T-cell (primary cell): ENCODE measurements around the gene HYDIN. TPM values are rescaled to one million over a fixed set of nuclear protein-coding genes. Genes with fewer than 3 reads are reported as not detected.

Experiments
- ATAC-seq, 4 experiments: fragments of 200-7000 bp in 3 of 4; fragments of 150-1000 bp in 1 of 4; cut with Tn5 transposase; replicated peaks in 1 of 4; 1 replicate in 3 of 4; 2 replicates in 1 of 4; pipeline ENCODE4 v1.10.0; 2021; ENCODE audit warnings: moderate library complexity in 3 of 4, mild to moderate bottlenecking in 2 of 4, moderate number of reproducible peaks in 1 of 4
- CTCF ChIA-PET, 2 donors: fragments of 300-600 bp; sonication (Branson Sonifier 250); formaldehyde crosslinking; loops; one replicate each; lab custom pipeline; 2022; ENCODE audit warnings: antibody characterized with exemption in 2 of 2; lab: Charles Lee
- POLR2A ChIA-PET, 2 donors: fragments of 300-600 bp; sonication (Branson Sonifier 250); formaldehyde crosslinking; loops; one replicate each; lab custom pipeline; 2022; ENCODE audit warnings: antibody characterized with exemption in 2 of 2; lab: Charles Lee
- DNase-seq, 35 experiments: peaks; one replicate each; pipeline versions ENCODE4 v3.0.0 to v3.0.0-alpha.2; 2013 to 2023
- H3K27ac ChIP-seq: one replicate; pipeline ENCODE4 v1.5.1; 2013; ENCODE audit warnings: low read length
- H3K27me3 ChIP-seq, 2 experiments: replicated peaks in 1 of 2; 1 replicate in 1 of 2; 2 replicates in 1 of 2; pipeline versions ENCODE4 v1.6.1 to v1.7.0; 2013; ENCODE audit warnings: low read length in 1 of 2, mixed read lengths in 1 of 2; ENCODE audit not compliant: control insufficient read depth in 2 of 2, insufficient read depth in 2 of 2; ENCODE audit errors: extremely low read depth in 1 of 2
- H3K36me3 ChIP-seq, 2 donors: 1 replicate in 1 of 2; 2 replicates in 1 of 2; pipeline versions ENCODE4 v1.6.1 to v1.7.0; 2013; ENCODE audit warnings: low read length in 1 of 2; ENCODE audit not compliant: control insufficient read depth in 2 of 2, insufficient read depth in 1 of 2; ENCODE audit errors: extremely low read depth in 1 of 2
- H3K4me1 ChIP-seq, 2 experiments: 1 replicate in 1 of 2; 2 replicates in 1 of 2; pipeline versions ENCODE4 v1.6.1 to v1.7.0; 2013; ENCODE audit warnings: low read length in 2 of 2, mixed read lengths in 1 of 2; ENCODE audit not compliant: insufficient read depth in 2 of 2, control insufficient read depth in 1 of 2; ENCODE audit errors: extremely low read depth in 1 of 2
- H3K4me3 ChIP-seq, 2 donors: 1 replicate in 1 of 2; 2 replicates in 1 of 2; pipeline versions ENCODE4 v1.5.1 to v1.7.0; 2013; ENCODE audit warnings: mild to moderate bottlenecking in 2 of 2, low read length in 1 of 2, moderate library complexity in 1 of 2; ENCODE audit not compliant: control insufficient read depth in 1 of 2; ENCODE audit errors: extremely low read depth in 1 of 2
- H3K9me3 ChIP-seq: 2 replicates; pipeline ENCODE4 v1.7.0; 2013
- H3K27ac Mint-ChIP-seq, 2 donors: one replicate each; pipeline ENCODE4 v1.8.0; 2020 to 2021; ENCODE audit warnings: mild to moderate bottlenecking in 2 of 2, mixed read lengths in 2 of 2
- H3K27me3 Mint-ChIP-seq, 2 donors: one replicate each; pipeline ENCODE4 v1.8.0; 2021 to 2022; ENCODE audit warnings: mixed read lengths in 2 of 2
- H3K36me3 Mint-ChIP-seq: one replicate; pipeline ENCODE4 v1.8.0; 2021; ENCODE audit warnings: mixed read lengths
- H3K4me1 Mint-ChIP-seq, 3 donors: one replicate each; pipeline ENCODE4 v1.8.0; 2020 to 2022; ENCODE audit warnings: mixed read lengths in 3 of 3, mild to moderate bottlenecking in 1 of 3
- H3K4me3 Mint-ChIP-seq, 3 donors: one replicate each; pipeline ENCODE4 v1.8.0; 2020 to 2022; ENCODE audit warnings: mild to moderate bottlenecking in 3 of 3, mixed read lengths in 3 of 3, moderate library complexity in 3 of 3
- H3K9me3 Mint-ChIP-seq, 3 donors: one replicate each; pipeline ENCODE4 v1.8.0; 2020 to 2022; ENCODE audit warnings: mixed read lengths in 3 of 3
- WGBS: methylation state at CpG from one replicate; pipeline ENCODE4 v1.1.5; 2013; ENCODE audit warnings: missing lambda C conversion rate; ENCODE audit not compliant: insufficient coverage; 5-methylcytosine and 5-hydroxymethylcytosine counted together
- total RNA-seq, 35 experiments: library from RNA in 6 of 35; stranded (reverse) in 6 of 35; fragments of 120-200 nt in 1 of 35; gene quantifications; one replicate each; pipeline versions ENCODE4 v1.2.1 to v1.2.4 and lab custom pipeline; 2013 to 2026

HYDIN gene
- total RNA-seq, 5 donors from 2014 or later (not counting 1 experiment from before 2014, with no cell fraction given): 0.41 to 1.2 (median 0.73) TPM; not detected in 2

DNA sequence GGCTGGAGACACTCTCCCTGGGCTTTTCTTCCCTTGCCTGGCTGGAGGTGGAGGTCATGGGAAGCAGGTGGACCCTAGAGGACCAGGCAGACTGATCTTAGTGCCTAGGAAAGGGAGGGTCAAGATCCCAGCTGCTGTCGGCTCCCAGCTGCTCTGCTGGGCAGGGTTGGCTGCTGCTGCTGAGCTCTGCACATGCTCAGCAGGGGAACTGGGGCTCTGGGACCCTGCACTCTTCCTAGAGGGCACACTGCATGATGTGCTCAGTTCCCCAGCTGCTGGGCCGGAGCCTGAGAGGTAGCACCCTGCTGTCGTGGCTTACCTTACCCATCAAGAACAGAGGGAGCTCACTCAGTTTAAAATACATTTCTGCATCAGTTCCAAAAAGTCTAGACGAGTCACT is 463.9 kb downstream of the HYDIN start:
- POLR2A ChIA-PET: no interaction called here
- ATAC-seq (no peak), DNase-seq (no peak)
- H3K36me3 Mint-ChIP-seq: peaks cover 34% of the 10 kb centered on the region
- H3K4me1 Mint-ChIP-seq: no peaks in the 10 kb centered on the region
- no peaks in the 10 kb centered on the region for H3K9me3 Mint-ChIP-seq
- Histone ChIP-seq H3K27me3 (no peaks in the 10 kb centered on the region), H3K27ac (no peak overlapping the region), H3K9me3 (no peaks in the 10 kb centered on the region), H3K4me3 (no peak overlapping the region), H3K36me3 (peaks cover 11 to 57% of the 10 kb centered on the region in 2 donors), H3K4me1 (no peaks in the 10 kb centered on the region)
- H3K27ac Mint-ChIP-seq: no peak overlapping the region
- 93% methylated on average over 4 of the region's 4 CpGs for WGBS
- CTCF ChIA-PET: interaction anchor here in 1 of 2 donors (1.4 kb wide), 1 partner anchor 13 kb away, joined by 5 read pairs; no protein-coding TSS in a partner anchor
- no peaks in the 10 kb centered on the region for H3K27me3 Mint-ChIP-seq
- H3K4me3 Mint-ChIP-seq: no peak overlapping the region

DNA sequence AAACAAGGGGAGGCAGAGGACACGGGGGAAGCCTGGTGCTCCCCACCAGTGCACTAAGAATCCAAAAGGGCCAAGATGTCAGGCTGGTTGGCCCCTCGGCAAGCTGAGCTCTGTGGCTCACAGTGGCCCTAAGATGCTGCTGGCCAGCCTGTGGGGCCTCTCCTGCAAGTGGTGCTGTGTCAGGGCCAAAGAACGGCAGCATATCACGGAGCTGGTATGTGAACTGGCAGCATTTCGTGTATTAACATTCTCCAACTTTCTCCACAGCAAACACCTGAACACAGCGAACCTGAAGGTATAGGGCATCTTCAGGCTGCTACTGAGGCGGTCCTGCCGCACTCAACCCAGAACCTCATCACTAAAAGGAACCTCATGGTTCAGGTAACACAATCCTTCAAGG is 464.3 kb downstream of the HYDIN start:
- no peaks in the 10 kb centered on the region for H3K9me3 Mint-ChIP-seq
- peaks cover 32% of the 10 kb centered on the region for H3K36me3 Mint-ChIP-seq
- H3K27me3 Mint-ChIP-seq: no peaks in the 10 kb centered on the region
- no peaks in the 10 kb centered on the region for H3K4me1 Mint-ChIP-seq
- H3K27ac Mint-ChIP-seq: no peak overlapping the region
- H3K27ac ChIP-seq: no peak overlapping the region
- no peaks in the 10 kb centered on the region for H3K9me3 ChIP-seq
- no peaks in the 10 kb centered on the region for H3K27me3 ChIP-seq
- no peak for ATAC-seq
- no peaks in the 10 kb centered on the region for H3K4me1 ChIP-seq
- no peak overlapping the region for H3K4me3 ChIP-seq
- H3K36me3 ChIP-seq: peaks cover 11 to 59% of the 10 kb centered on the region in 2 donors
- ChIA-PET POLR2A (no interaction called here), CTCF (interaction anchor here in 1 of 2 donors (0.6 kb wide), 1 partner anchor 940 kb away, joined by 4 read pairs; no protein-coding TSS in a partner anchor)
- DNase-seq: no peak
- 100% methylated on average over 4 of the region's 8 CpGs for WGBS
- H3K4me3 Mint-ChIP-seq: no peak overlapping the region

DNA sequence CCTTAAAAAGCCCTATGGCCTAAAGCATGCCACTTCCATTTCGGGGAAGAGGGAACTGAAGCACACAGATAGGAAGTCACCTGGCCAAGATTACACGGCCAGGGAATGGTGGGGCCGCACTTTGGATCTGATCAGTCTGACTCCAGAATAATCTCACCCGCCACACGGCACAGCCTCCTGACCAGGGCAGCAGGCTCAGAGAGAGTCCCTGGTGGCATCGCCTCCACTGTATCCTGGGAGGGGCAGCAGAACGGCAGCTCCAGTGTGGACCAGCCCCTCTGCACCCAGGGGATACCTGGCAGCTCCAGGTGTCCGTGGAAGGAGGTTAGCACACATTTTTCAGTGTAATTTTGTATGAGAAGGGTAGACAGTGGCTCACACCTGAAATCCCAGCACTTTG is 465.0 kb downstream of the HYDIN start:
- Histone ChIP-seq H3K4me3 (no peak overlapping the region), H3K9me3 (no peaks in the 10 kb centered on the region), H3K36me3 (peaks cover 11 to 57% of the 10 kb centered on the region in 2 donors), H3K4me1 (no peaks in the 10 kb centered on the region), H3K27ac (no peak overlapping the region), H3K27me3 (no peaks in the 10 kb centered on the region)
- no peak for DNase-seq
- ATAC-seq: no peak
- Mint-ChIP-seq H3K36me3 (peaks cover 34% of the 10 kb centered on the region), H3K27ac (no peak overlapping the region), H3K9me3 (no peaks in the 10 kb centered on the region), H3K4me3 (no peak overlapping the region), H3K27me3 (no peaks in the 10 kb centered on the region), H3K4me1 (no peaks in the 10 kb centered on the region)
- CTCF ChIA-PET: interaction anchor here in 1 of 2 donors (0.6 kb wide), 1 partner anchor 939 kb away, joined by 4 read pairs; no protein-coding TSS in a partner anchor
- 95% methylated on average over 8 of the region's 8 CpGs for WGBS
- POLR2A ChIA-PET: no interaction called here

DNA sequence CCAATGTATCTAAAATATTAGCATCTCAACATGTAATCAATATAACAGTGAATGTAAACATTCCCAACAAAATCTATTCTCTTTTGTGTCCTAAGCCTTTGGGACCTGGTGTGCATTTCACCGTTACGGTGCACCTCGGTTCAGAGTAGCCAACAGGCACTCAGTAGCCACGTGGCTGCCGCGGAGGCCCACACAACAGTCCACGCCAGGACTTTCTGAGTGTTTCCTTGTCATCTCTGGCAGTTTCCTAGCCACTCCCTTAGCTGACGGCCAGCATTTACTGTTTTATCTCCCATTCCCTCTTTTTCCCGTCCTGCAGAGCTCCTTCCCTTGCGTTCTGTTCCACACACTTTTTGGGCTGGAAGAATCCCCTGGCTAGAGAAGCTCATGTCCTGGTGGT is 465.9 kb downstream of the HYDIN start:
- H3K4me3 ChIP-seq: no peak overlapping the region
- H3K4me1 Mint-ChIP-seq: no peaks in the 10 kb centered on the region
- H3K9me3 ChIP-seq: no peaks in the 10 kb centered on the region
- H3K27me3 ChIP-seq: no peaks in the 10 kb centered on the region
- ATAC-seq (no peak), DNase-seq (no peak)
- H3K27ac Mint-ChIP-seq: no peak overlapping the region
- ChIA-PET POLR2A (no interaction called here), CTCF (no interaction called here)
- no peaks in the 10 kb centered on the region for H3K4me1 ChIP-seq
- no peak overlapping the region for H3K4me3 Mint-ChIP-seq
- no peaks in the 10 kb centered on the region for H3K27me3 Mint-ChIP-seq
- H3K9me3 Mint-ChIP-seq: no peaks in the 10 kb centered on the region
- 93% methylated on average over 9 of the region's 10 CpGs for WGBS
- H3K36me3 Mint-ChIP-seq: peaks cover 31% of the 10 kb centered on the region
- no peak overlapping the region for H3K27ac ChIP-seq
- H3K36me3 ChIP-seq: peaks cover 15 to 54% of the 10 kb centered on the region in 2 donors

DNA sequence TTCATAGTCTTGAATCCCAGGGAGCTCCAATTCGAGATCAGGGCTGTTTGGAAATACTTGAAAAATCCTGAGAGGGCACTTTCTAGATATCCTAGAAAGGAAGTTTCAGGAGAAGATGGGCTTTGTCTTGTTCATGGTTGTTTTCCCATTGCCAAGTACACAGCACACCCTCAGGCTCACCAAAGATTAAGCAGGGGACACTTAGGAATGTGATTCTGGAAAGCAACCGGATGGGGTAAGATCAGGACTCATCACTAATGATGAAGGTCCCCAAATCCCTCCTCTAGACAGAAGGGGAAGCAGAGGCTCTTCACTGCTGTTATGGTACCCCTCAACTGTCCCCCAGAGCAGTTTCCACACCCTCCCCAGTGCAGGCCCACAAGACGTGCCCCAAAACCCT is 470.3 kb downstream of the HYDIN start:
- ChIA-PET CTCF (no interaction called here), POLR2A (no interaction called here)
- Histone ChIP-seq H3K9me3 (no peaks in the 10 kb centered on the region), H3K36me3 (peaks cover 22 to 67% of the 10 kb centered on the region in 2 donors), H3K27ac (no peak overlapping the region), H3K27me3 (no peaks in the 10 kb centered on the region), H3K4me3 (no peak overlapping the region), H3K4me1 (no peaks in the 10 kb centered on the region)
- no peaks in the 10 kb centered on the region for H3K27me3 Mint-ChIP-seq
- no peaks in the 10 kb centered on the region for H3K9me3 Mint-ChIP-seq
- H3K36me3 Mint-ChIP-seq: peaks cover 50% of the 10 kb centered on the region
- DNase-seq (no peak), ATAC-seq (no peak)
- WGBS: 87% methylated on average over 2 of the region's 3 CpGs
- H3K27ac Mint-ChIP-seq: no peak overlapping the region
- no peaks in the 10 kb centered on the region for H3K4me1 Mint-ChIP-seq
- no peak overlapping the region for H3K4me3 Mint-ChIP-seq

DNA sequence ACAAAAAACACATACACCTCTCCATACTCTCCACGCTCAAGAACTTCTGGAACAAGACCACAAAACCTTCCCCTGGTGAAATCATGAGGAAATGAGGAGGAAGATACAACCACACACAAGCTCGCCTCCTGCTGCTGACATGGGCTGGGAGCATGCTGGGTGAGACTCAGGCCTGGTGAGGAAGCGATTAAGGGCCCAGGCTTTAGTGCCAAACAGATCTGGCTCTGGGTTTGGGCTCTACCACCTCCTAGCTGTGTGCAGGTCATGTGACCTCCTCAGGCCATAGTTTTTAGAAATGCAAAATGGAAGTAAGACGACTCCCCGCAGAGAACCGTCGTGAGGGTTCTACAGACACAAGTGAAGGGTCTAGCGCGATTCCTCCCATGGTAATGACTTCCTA is 470.9 kb downstream of the HYDIN start:
- H3K27ac ChIP-seq: no peak overlapping the region
- H3K4me3 Mint-ChIP-seq: no peak overlapping the region
- H3K4me1 Mint-ChIP-seq: no peaks in the 10 kb centered on the region
- no peaks in the 10 kb centered on the region for H3K27me3 Mint-ChIP-seq
- H3K4me3 ChIP-seq: no peak overlapping the region
- WGBS: 100% methylated on average over 7 of the region's 9 CpGs
- H3K27ac Mint-ChIP-seq: no peak overlapping the region
- H3K36me3 ChIP-seq: peaks cover 24 to 63% of the 10 kb centered on the region in 2 donors
- ATAC-seq (no peak), DNase-seq (no peak)
- peaks cover 52% of the 10 kb centered on the region for H3K36me3 Mint-ChIP-seq
- POLR2A ChIA-PET: no interaction called here
- CTCF ChIA-PET: no interaction called here
- no peaks in the 10 kb centered on the region for H3K9me3 Mint-ChIP-seq
- no peaks in the 10 kb centered on the region for H3K4me1 ChIP-seq
- H3K27me3 ChIP-seq: no peaks in the 10 kb centered on the region
- H3K9me3 ChIP-seq: no peaks in the 10 kb centered on the region

DNA sequence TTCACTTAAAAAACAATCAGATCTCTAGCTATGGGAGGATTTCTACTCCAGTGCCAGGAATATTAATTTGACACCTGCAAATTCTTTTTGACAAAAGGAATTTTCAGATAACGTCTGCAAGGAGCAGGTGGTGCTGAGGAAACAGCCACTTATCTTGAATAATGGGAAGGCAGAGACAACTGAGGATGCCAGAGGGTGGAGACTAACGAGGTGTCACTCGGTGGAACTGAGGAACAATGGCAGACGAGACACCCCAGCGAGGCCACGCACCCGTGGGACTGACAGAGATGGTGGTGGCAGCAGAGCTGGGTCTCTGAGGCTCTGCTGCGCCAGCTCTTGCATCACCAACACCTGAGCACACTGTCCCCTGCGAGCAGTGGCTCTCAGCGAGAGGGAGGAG is 471.7 kb downstream of the HYDIN start:
- ChIA-PET CTCF (no interaction called here), POLR2A (no interaction called here)
- peaks cover 46% of the 10 kb centered on the region for H3K36me3 Mint-ChIP-seq
- no peak overlapping the region for H3K4me3 Mint-ChIP-seq
- H3K4me1 ChIP-seq: no peaks in the 10 kb centered on the region
- no peaks in the 10 kb centered on the region for H3K27me3 ChIP-seq
- H3K36me3 ChIP-seq: peaks cover 24 to 68% of the 10 kb centered on the region in 2 donors
- no peak overlapping the region for H3K27ac Mint-ChIP-seq
- ATAC-seq: no peak
- H3K4me1 Mint-ChIP-seq: no peaks in the 10 kb centered on the region
- no peak overlapping the region for H3K4me3 ChIP-seq
- DNase-seq: no peak
- no peaks in the 10 kb centered on the region for H3K27me3 Mint-ChIP-seq
- no peak overlapping the region for H3K27ac ChIP-seq
- H3K9me3 Mint-ChIP-seq: no peaks in the 10 kb centered on the region
- 87% methylated on average over 8 of the region's 10 CpGs for WGBS
- no peaks in the 10 kb centered on the region for H3K9me3 ChIP-seq
